Measurements from ENCODE around the gene SLC50A1. TPM values are rescaled to one million over a fixed set of nuclear protein-coding genes. Genes with fewer than 3 reads are reported as not detected.
A peak's percentile ranks its signal among the peaks of the same experiment; 100 is the strongest.

Gene SLC50A1
- total and polyA plus RNA-seq, 2 donors, result 19.5 to 31.7 TPM

GRCh38 chr1:155173478-155174323, 38.0 kb downstream of the SLC50A1 start, which contains the start of gene TRIM46:
TRIM46 (plus strand) TSS chr1:155173849; CDS start chr1:155173967, 118 bp downstream.
- H3K4me1 ChIP-seq (ENCODE audit: insufficient read depth), result no peaks in the 10 kb centered on the region
- DNase-seq (ENCODE audit: extremely low spot score), result no peak
- 2% methylated on average over 38 of the region's 38 CpGs for WGBS

GRCh38 chr1:155174324-155175280, 39.0 kb downstream of the SLC50A1 start:
- DNase-seq (ENCODE audit: extremely low spot score), result no peak
- no peaks in the 10 kb centered on the region for H3K4me1 ChIP-seq (ENCODE audit: insufficient read depth)
- no peak overlapping the region for H3K4me3 ChIP-seq (ENCODE audit: low read depth, low read length)
- 8% methylated on average over 35 of the region's 35 CpGs for WGBS
- no peaks in the 10 kb centered on the region for H3K36me3 ChIP-seq (ENCODE audit: insufficient read depth)
- no peak overlapping the region for H3K27ac ChIP-seq (ENCODE audit: low read depth)

More at GRCh38 chr1:155173478-155174323, 38.0 kb downstream of the SLC50A1 start, which contains the start of gene TRIM46:
- Histone ChIP-seq H3K4me3 (ENCODE audit: low read depth, low read length) (peak within 1 kb of the TSS; percentile 72), H3K36me3 (ENCODE audit: insufficient read depth) (no peaks in the 10 kb centered on the region), H3K27ac (ENCODE audit: low read depth) (peak within 1 kb of the TSS; percentile 78)

- H3K27ac ChIP-seq (ENCODE audit: low read depth), result no peak overlapping the region
- no peaks in the 10 kb centered on the region for H3K4me1 ChIP-seq (ENCODE audit: insufficient read depth)
- DNase-seq (ENCODE audit: extremely low spot score), result no peak
- H3K4me3 ChIP-seq (ENCODE audit: low read depth, low read length), result no peak overlapping the region
- 80% methylated on average over 12 of the region's 12 CpGs for WGBS
- no peaks in the 10 kb centered on the region for H3K36me3 ChIP-seq (ENCODE audit: insufficient read depth)
Measured at GRCh38 chr1:155175281-155175926, 39.8 kb downstream of the SLC50A1 start.

DNA sequence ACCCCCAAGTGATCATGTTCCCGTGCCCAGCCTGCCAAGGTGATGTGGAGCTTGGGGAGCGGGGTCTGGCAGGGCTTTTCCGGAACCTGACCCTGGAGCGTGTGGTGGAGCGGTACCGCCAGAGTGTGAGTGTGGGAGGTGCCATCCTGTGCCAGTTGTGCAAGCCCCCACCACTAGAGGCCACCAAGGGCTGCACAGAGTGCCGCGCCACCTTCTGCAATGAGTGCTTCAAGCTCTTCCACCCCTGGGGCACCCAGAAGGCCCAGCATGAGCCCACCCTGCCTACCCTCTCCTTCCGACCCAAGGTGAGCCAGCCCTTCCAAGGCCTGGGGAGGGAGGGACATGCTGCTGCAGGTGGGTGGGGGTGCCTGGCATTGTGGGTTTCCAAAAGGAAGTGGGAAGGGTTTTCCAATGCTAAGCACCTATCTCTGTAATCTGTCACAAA, 40.3 kb downstream of the SLC50A1 start:
- WGBS, result 90% methylated on average over 9 of the region's 9 CpGs
- Histone ChIP-seq H3K36me3 (ENCODE audit: insufficient read depth) (no peaks in the 10 kb centered on the region), H3K27ac (ENCODE audit: low read depth) (no peak overlapping the region), H3K4me3 (ENCODE audit: low read depth, low read length) (no peak overlapping the region), H3K4me1 (ENCODE audit: insufficient read depth) (no peaks in the 10 kb centered on the region)
- no peak for DNase-seq (ENCODE audit: extremely low spot score)

GRCh38 chr1:155176544-155177071, 41.0 kb downstream of the SLC50A1 start:
- Histone ChIP-seq H3K4me3 (ENCODE audit: low read depth, low read length) (no peak overlapping the region), H3K36me3 (ENCODE audit: insufficient read depth) (no peaks in the 10 kb centered on the region), H3K27ac (ENCODE audit: low read depth) (no peak overlapping the region), H3K4me1 (ENCODE audit: insufficient read depth) (no peaks in the 10 kb centered on the region)
- no peak for DNase-seq (ENCODE audit: extremely low spot score)
- 63% methylated on average over 8 of the region's 8 CpGs for WGBS

DNA sequence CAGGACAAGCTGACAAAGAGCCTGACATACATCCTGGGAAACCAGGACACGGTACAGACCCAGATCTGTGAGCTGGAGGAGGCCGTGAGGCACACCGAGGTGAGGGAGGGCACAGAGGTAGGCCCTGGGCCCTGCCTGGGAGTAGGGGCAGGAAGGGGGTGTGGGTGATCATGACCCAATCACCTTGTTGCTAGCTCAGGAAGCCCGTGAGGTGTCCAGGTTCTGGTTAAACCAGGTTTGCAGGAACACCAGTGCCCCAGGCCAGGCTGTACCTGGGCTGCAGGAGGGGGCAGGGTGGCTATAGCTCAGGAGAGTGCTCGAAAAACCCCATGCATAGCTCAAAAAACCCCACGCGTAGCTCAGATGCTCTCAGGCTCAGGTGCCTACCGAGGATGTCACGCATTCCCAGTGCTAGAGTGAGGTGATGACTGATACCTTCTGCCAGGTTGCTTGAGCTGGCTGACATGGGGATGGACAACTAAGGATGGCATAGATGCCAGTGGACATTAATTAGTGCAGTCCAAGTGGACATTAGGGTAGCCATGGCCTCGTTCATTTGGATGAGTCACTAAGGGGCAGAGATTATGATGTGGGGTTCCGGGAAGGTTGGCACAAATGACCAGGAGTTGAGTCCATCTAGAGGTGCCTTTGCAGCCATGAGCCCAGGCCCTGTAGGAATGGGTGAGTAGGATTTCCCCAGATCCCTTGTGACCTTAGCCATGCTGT, 41.7 kb downstream of the SLC50A1 start:
- H3K36me3 ChIP-seq (ENCODE audit: insufficient read depth), result no peaks in the 10 kb centered on the region
- no peak for DNase-seq (ENCODE audit: extremely low spot score)
- no peak overlapping the region for H3K4me3 ChIP-seq (ENCODE audit: low read depth, low read length)
- H3K27ac ChIP-seq (ENCODE audit: low read depth), result no peak overlapping the region
- WGBS, result 80% methylated on average over 11 of the region's 11 CpGs
- no peaks in the 10 kb centered on the region for H3K4me1 ChIP-seq (ENCODE audit: insufficient read depth)

DNA sequence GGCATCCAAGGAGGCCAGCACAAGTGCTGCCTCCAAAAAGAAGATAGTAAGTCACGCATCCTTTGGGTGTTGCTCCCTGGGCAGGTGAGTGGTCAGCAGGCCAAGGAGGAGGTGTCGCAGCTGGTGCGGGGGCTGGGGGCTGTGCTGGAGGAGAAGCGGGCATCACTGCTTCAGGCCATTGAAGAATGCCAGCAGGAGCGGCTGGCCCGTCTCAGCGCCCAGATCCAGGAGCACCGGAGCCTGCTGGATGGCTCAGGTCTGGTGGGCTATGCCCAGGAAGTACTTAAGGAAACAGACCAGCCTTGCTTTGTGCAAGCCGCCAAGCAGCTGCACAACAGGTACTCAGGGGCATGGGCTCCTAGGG, 42.2 kb downstream of the SLC50A1 start:
- no peak overlapping the region for H3K27ac ChIP-seq (ENCODE audit: low read depth)
- DNase-seq (ENCODE audit: extremely low spot score), result no peak

DNA sequence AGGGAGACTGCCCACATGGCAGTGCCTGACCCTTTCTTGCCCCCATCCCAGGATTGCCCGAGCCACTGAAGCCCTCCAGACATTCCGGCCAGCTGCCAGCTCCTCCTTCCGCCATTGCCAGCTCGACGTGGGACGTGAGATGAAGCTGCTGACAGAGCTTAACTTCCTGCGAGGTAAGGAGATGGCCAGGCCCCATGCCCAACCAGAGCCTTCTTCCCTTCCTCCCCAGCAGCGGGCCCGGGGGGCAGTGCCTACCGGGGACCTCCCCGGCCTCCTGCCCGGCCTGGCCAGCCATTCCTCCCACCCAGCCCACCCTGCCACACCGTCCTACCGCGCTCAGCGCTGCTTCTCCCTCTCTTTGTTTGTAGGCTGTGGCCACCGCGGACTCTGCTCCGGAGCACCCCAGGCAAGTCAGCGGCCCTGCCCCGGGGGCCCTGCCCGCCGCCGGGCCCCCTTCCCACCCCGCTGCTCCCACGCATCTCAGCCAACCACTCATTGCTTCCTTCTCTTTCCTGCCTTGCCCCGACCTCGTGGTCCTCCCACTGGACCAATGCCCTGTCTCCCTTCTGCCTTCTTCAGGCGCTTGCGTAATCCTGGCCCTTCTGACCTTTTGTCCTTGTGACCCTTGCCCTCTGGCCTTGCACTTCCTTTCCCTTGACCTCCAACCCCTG, 42.9 kb downstream of the SLC50A1 start:
- Histone ChIP-seq H3K36me3 (ENCODE audit: insufficient read depth) (no peaks in the 10 kb centered on the region), H3K27ac (ENCODE audit: low read depth) (no peak overlapping the region), H3K4me1 (ENCODE audit: insufficient read depth) (no peaks in the 10 kb centered on the region), H3K4me3 (ENCODE audit: low read depth, low read length) (no peak overlapping the region)
- DNase-seq (ENCODE audit: extremely low spot score), result no peak
- 89% methylated on average over 30 of the region's 30 CpGs for WGBS

More for the DNA sequence above, 42.2 kb downstream of the SLC50A1 start:
- WGBS, result 97% methylated on average over 9 of the region's 9 CpGs
- Histone ChIP-seq H3K4me1 (ENCODE audit: insufficient read depth) (no peaks in the 10 kb centered on the region), H3K36me3 (ENCODE audit: insufficient read depth) (no peaks in the 10 kb centered on the region), H3K4me3 (ENCODE audit: low read depth, low read length) (no peak overlapping the region)

DNA sequence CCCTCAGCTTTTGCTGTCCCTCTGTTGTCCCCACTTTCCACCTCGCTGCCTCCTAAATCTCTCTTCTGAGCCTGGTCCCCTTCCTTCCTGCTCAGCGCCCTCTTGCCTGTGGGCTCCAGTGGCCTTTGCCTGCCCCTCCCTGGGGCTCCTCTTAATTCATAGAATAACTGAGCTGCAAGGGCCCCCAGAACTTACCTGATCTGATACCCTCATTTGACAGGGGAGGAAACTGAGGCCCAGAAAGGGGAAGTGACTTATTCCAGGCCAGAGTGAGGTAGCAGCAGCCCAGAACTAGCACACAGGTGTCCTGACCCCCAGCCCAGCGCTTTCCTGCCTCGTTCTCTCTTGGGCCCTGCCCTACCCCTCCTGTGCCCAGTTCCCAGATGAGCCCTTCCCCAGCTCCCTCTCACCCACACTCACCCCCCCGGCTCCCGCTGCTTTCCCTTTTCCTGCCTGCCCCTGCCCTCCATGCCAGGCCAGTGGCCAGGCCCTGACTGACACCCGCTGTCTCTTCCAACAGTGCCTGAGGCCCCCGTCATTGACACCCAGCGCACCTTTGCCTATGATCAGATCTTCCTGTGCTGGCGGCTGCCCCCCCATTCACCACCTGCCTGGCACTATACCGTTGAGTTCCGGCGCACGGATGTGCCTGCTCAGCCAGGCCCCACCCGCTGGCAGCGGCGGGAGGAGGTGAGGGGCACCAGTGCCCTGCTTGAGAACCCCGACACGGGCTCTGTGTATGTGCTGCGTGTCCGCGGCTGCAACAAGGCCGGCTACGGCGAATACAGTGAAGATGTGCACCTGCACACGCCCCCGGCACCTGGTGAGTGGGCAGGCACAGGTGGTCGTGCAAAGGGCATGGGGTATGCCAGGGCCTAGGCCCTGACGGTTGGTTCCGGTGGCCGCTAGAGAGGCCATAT, 43.7 kb downstream of the SLC50A1 start:
- WGBS, result 92% methylated on average over 31 of the region's 31 CpGs
- no peak for DNase-seq (ENCODE audit: extremely low spot score)
- H3K36me3 ChIP-seq (ENCODE audit: insufficient read depth), result no peaks in the 10 kb centered on the region
- H3K4me3 ChIP-seq (ENCODE audit: low read depth, low read length), result no peak overlapping the region
- H3K27ac ChIP-seq (ENCODE audit: low read depth), result no peak overlapping the region
- no peaks in the 10 kb centered on the region for H3K4me1 ChIP-seq (ENCODE audit: insufficient read depth)

DNA sequence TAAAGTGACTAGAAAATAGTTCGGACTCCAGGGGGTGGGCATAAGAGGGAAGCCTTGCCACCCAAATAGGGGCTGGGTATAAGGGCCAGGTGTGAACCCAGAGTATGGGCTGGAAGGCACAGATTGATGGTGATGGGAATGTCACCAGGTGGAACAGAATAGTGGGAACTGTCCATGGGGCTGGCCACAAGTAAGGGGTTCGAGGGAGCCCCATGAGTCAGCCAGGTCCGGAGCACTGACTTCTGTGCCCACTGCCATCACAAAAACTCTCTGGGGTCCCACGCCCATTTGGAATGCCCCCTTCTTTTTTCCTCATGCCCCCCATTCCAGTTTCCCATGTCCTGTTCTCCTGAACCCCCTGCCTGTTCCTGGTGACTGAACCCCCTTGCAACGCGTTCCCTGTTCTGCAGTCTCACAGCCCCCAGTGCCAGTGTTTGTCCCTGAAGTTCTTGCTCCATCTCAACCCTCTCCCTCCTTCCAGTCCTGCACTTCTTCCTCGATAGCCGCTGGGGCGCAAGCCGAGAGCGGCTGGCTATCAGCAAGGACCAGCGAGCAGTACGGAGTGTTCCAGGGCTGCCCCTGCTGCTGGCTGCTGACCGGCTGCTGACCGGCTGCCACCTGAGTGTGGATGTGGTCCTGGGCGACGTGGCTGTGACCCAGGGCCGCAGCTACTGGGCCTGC, 45.9 kb downstream of the SLC50A1 start:
- no peak for DNase-seq (ENCODE audit: extremely low spot score)
- Histone ChIP-seq H3K36me3 (ENCODE audit: insufficient read depth) (no peaks in the 10 kb centered on the region), H3K27ac (ENCODE audit: low read depth) (no peak overlapping the region), H3K4me1 (ENCODE audit: insufficient read depth) (no peaks in the 10 kb centered on the region), H3K4me3 (ENCODE audit: low read depth, low read length) (no peak overlapping the region)
- 92% methylated on average over 18 of the region's 18 CpGs for WGBS

- Histone ChIP-seq H3K4me1 (ENCODE audit: insufficient read depth) (no peaks in the 10 kb centered on the region), H3K27ac (ENCODE audit: low read depth) (no peak overlapping the region), H3K4me3 (ENCODE audit: low read depth, low read length) (no peak overlapping the region), H3K36me3 (ENCODE audit: insufficient read depth) (no peaks in the 10 kb centered on the region)
- DNase-seq (ENCODE audit: extremely low spot score), result no peak
- WGBS, result 85% methylated on average over 7 of the region's 7 CpGs
Measured at GRCh38 chr1:155182052-155182550, 46.4 kb downstream of the SLC50A1 start.

All from urinary bladder (tissue), 4 donors.